Stimulated activated naive CD4-positive, alpha-beta T cell (primary cell): ENCODE data around the gene DSEL.

Source experiments
- DNase-seq, 6 experiments: peaks; one replicate each; lab custom pipeline; 2025; lab: John Stamatoyannopoulos, UW

Gene DSEL

GRCh38 chr18:67500522-67501205, 15.9 kb downstream of the DSEL start:
- no peak for DNase-seq

- no peak for DNase-seq
Measured at GRCh38 chr18:67496469-67496868, 20.1 kb downstream of the DSEL start.

GRCh38 chr18:67486534-67486933, 30.0 kb downstream of the DSEL start:
- no peak for DNase-seq

GRCh38 chr18:67485655-67486054, 30.9 kb downstream of the DSEL start:
- no peak for DNase-seq

GRCh38 chr18:67484458-67484857, 32.1 kb downstream of the DSEL start:
- DNase-seq = no peak

- no peak for DNase-seq
Measured at GRCh38 chr18:67483952-67484351, 32.6 kb downstream of the DSEL start.

GRCh38 chr18:67483237-67483636, 33.3 kb downstream of the DSEL start:
- no peak for DNase-seq

GRCh38 chr18:67478249-67478648, 38.3 kb downstream of the DSEL start:
- no peak for DNase-seq

GRCh38 chr18:67477522-67477921, 39.0 kb downstream of the DSEL start:
- no peak for DNase-seq

GRCh38 chr18:67476585-67476984, 39.9 kb downstream of the DSEL start:
- DNase-seq = no peak

GRCh38 chr18:67475673-67476072, 40.8 kb downstream of the DSEL start:
- no peak for DNase-seq

- DNase-seq = no peak
Measured at GRCh38 chr18:67468038-67468437, 48.5 kb downstream of the DSEL start.

- no peak for DNase-seq
Measured at GRCh38 chr18:67467188-67467587, 49.3 kb downstream of the DSEL start.

GRCh38 chr18:67464499-67464898, 52.0 kb downstream of the DSEL start:
- no peak for DNase-seq

GRCh38 chr18:67463829-67464228, 52.7 kb downstream of the DSEL start:
- DNase-seq = no peak

GRCh38 chr18:67456711-67457110, 59.8 kb downstream of the DSEL start:
- no peak for DNase-seq
